Astrocyte of the hippocampus (primary cell): Measurements from ENCODE around the gene ERC2.

Source experiments
- DNase-seq: peaks from one replicate; pipeline ENCODE4 v3.0.0; 2011; ENCODE audit warnings: low read depth, low spot score

The ERC2 gene

DNA sequence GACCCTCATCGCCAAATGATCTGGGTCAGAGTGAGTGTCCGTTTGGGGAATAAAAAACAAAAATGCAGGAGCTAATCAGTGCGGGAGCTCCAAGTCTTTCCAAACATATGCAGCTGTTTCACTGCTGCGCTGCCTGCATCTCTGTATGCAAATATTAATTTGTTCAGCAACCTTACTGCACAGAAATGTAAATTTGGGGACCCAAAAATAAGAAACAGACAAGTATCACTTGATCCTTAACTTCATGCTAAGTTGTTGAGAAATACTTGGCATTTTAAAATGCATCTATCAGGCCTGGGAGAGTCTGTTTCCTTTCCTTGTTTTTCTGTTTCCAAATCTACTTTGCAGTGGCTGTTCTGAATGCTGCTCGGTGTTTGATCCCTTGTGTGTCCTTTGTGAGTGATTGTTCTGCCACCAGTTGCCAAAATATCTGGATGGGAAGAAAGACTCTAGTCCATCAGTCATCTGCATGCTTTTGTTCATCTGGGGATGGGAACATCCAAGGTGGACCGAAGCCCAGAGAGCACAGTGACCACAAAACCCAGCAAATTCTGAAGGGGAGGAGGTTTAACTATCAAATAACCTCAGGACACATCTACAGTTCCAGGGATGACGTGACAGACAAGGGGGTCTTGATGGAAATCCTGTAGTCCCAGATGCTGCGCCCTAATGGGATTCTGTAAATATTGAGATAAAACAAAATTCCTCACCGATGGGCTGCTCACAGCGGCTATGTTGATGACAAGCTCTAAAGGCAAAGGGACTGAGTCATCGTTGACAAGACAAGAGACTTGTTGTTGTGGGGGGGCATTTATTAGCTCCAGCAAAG lies 781.6 kb downstream of the ERC2 start:
- DNase-seq, result peak; percentile 62

DNA sequence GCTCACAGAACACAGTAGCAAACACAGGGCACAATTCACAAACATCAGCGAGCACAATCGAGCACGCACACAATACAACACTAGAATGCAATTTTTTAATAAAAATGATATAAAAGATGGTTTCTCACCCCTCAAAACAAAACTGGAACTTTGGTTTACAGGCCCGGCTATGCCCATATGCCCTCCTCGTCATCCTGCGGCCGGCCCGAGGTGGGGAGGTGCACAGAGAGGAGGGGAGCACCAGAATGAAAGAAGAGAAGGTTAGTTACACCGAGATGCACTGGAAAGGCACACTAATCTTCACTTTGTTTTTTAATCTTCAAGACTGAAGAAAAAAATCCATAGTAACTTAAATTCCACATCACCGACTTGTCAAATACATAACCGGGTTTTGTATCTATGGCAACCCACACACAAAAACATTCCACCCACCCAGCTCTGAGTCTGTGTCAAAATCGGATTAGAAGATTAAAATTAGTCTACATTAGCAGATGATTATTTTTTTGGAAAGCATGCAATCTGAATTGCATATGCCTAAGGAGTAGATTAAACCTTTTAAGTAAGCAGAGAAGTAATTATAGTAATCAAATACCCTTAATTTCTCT lies 784.5 kb downstream of the ERC2 start:
- no peak for DNase-seq

DNA sequence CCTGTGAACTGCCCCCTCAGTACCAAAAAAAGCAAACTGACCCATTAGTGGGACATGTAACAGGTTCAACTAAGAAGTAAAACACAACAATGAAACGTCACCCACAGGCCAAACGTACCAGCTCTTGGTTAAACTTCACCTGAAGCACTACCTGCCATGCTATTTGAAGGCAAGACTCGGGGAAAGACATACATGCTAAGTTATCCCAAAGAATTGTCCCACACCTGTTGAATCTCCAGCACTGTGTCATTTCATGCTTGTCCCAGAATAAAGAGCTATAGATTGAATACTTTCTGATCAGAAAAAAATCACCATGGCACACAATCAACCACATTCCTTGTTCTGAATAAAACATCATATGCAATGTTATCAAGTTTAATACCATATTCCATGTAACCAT lies 785.8 kb downstream of the ERC2 start:
- no peak for DNase-seq

GRCh38 chr3:55678546-55679216 lies 789.6 kb downstream of the ERC2 start:
- no peak for DNase-seq

DNA sequence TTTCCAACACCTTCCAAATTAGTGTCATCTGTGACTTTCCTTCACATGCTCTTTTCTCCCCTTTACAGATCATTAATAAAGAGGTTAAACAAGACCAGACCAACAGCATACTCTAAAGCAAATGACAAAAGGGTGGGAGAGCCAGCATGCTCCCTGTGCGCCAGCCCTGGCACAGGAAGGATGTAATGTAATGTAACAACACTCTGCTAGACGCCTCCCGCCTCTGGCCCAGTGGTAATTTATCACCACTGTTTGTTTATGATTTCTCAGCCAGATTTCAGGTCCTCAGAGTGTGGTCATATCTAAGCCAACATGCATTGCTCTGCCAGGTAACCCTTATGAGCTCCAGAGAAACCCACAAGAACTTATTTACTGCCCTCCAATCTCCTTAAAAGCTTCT lies 791.6 kb downstream of the ERC2 start:
- DNase-seq, result peak; percentile 18

DNA sequence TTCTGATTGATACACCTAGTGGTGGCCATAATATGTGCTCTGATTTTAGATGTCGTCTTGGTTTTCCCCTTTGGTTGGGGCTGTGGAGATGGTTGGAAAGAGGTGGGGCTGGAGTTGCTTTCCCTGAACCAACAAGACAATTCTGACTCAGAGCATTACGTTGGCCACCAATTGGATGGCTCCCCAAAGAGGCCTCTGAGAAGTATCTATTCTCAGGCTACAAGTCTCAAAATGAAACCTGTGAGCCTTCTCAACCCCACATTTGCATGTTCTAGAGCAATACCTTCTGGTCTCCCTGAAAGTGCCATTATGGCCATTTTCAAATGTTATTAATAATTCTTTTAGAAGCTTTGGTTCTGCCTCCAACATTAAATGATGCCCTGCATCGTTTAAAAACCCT lies 792.8 kb downstream of the ERC2 start:
- DNase-seq, result no peak

- no peak for DNase-seq
Measured at GRCh38 chr3:55673764-55674163, 794.5 kb downstream of the ERC2 start.

- DNase-seq, result no peak
Measured at GRCh38 chr3:55669133-55669532, 799.1 kb downstream of the ERC2 start.

DNA sequence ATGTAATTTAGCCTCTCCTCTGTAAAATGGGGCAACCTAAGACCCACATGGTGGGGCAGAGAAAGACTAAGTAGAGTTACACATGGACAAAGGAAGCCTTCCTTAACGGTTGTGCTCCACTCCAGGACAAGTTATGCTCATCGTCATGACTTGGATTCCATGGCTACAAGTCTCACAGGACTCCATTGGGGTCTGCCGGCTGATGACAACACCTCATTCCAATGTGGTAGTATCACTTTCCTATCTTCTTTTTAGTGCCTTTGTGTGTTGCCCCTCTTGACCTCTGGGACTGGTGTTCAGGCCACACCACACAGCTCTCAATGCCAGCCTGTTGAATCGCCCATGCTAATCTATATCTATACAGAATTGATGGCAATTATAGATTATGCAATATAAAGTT lies 799.9 kb downstream of the ERC2 start:
- peak; percentile 30 for DNase-seq

DNA sequence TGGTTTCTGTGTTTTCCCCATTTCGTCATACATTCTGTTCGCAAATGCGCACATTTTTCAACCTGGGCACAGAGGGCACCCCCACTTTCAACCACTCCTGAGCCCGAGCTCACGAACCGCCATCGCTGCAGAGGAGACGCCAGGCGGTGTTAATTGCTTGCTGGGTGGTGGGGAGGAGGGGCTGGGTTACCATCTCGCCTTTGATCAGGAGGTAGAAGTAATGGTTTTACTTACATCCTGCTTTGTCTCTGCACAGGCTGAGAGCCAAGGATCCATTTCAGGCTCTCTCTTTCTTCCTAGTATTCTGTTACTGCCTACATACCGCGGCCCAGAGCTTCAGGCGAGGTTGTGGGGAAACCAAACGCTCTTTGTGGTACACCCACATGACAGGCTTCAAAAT lies 803.9 kb downstream of the ERC2 start:
- no peak for DNase-seq

DNA sequence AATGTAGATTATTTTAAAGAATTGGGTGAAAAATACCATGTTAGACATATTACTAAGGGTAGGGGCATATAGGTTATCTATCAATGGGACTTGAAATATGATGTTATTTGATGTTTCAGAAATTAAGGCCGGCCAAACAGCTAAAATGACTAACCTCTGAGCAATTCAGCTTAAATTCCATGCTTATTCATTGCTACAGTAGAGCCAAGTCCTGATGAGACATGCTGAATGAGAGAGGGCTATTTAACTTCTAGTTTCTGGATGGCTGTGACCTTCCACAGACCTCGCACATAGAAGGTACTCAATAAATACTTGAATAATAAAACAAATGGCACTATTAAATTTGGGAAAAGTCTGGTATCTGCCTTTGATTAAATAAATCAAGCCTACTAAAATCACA lies 805.6 kb downstream of the ERC2 start:
- DNase-seq, result peak; percentile 30

DNA sequence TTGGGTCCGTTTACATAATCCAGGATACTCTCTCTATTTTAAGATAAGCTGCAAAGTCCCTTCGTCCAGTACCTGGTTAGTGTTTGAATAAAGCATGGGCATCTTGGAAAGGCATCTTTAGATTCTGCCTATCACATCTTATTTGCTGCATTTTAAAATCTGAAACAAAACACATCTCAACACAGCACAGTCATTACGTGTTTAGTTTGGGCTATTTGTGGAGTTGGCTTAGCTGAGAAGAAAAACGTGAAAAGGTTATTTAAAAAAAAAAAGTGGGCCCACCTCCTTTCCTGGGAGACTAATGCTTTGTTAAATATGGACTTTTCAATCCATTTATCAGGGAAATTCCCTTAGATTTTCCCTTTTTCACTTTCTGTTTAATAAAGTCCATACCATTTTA lies 806.7 kb downstream of the ERC2 start:
- DNase-seq, result no peak

- DNase-seq, result no peak
Measured at GRCh38 chr3:55661141-55661540, 807.1 kb downstream of the ERC2 start.

GRCh38 chr3:55660642-55661041 lies 807.6 kb downstream of the ERC2 start:
- DNase-seq, result no peak

GRCh38 chr3:55659701-55660100 lies 808.6 kb downstream of the ERC2 start:
- no peak for DNase-seq

- DNase-seq, result no peak
Measured at GRCh38 chr3:55658690-55659562, 809.3 kb downstream of the ERC2 start.

DNA sequence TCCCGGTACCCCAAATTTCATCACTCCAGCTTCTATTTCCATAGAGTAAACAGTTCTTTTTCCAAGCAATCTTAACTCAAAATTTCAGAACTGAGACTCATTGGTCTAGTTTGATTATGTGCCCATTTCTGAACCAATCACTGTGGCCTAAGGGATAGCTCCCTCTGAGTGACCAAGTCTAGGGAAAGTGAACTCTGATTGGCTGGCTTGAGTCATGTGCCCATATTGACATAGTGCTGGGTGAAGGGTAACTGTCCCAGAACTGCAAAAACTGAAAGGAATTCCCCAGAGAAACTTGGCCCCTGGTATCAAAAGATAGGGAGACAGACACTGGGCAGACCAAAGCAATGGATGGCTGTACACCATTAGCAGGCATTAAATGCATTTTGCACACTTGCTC lies 810.0 kb downstream of the ERC2 start:
- DNase-seq, result no peak

DNA sequence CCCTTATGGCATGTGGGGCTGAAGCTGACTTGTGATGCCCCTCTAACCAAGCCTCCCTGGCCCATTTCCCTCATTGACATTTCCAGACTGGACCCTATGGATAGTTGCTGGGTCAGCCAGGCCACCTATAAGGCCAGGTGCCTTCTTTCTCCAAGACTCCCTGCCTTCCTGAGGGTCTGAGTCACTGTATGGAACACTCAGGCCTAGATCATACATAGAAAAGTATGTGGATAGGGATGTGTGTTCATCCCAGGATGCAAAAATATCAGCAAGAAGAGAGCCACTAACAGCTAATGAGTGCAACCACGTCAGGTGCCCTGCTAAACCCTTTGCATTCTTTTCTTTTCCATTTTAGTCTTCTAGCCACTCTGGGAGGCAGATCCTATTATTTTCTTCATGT lies 812.7 kb downstream of the ERC2 start:
- no peak for DNase-seq

DNA sequence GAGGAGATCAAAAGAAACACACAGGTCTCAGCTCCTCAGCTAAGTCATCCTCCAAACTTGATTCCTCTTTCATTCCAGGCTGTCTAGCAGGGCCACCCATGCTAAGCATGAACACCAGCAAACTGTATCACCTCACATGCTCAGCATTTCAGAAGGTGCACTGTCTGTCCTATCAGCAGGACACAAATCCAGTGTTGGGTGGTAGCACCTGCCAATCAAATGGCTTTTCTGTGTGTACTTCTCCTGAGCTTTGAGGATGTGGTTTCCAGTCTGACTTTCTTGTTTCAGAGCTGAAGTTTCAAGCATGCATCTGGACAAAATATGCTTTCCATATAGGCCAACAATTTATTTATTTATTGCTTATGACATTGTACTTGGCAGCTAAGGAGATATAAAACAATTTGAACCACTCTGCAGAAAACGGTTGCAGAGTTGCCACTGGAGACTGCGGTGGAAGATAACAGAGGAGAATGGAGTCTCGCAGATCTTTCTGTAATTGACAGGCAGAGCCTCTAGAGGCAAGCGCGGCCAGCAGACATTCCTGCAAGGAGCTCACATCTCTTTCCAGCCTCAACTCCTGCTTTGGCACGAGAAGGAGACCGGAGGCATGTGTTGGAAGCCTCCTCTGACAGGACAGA lies 814.0 kb downstream of the ERC2 start:
- DNase-seq, result no peak

- no peak for DNase-seq
Measured at GRCh38 chr3:55651011-55651410, 817.3 kb downstream of the ERC2 start.

DNA sequence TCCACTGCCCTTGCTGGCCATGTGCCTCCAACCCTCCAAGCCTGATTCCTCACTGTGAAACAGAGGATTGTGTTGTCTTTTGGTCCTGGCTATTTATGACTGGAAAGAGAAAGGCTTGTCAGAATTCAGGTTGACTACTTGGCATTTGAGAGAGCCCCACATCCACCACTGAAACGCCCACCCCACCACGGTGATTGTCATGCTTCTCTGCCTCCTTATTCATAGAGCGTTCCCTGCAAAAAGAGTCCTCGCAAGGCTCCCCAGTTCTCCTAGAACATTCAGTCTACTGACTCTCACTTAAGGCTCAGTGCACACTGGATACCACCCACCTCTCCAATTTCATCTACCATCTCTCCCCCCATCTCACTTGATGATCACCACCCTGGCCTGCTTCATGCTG lies 818.3 kb downstream of the ERC2 start:
- no peak for DNase-seq
